Aorta (tissue), 5 donors: Measurements from ENCODE around the gene DHRSX. TPM values are rescaled to one million over a fixed set of nuclear protein-coding genes. Genes with fewer than 3 reads are reported as not detected.
A peak's percentile ranks its signal among the peaks of the same experiment; 100 is the strongest.
"Not testable (repeated sequence)": the region's sequence is repeated elsewhere in the genome, so short reads cannot be mapped to it uniquely, and the experiment has no call there.

Experiments used
- ATAC-seq: fragments of 200-7000 bp; cut with Tn5 transposase; one replicate; pipeline ENCODE4 v1.9.1; 2022; ENCODE audit warnings: moderate library complexity; ENCODE audit not compliant: low FRiP score
- DNase-seq, 2 donors: peaks; one replicate each; pipeline ENCODE4 v3.0.0-alpha.2; 2020
- H3K27ac ChIP-seq, 2 donors: one replicate each; pipeline ENCODE4 v1.5.1; 2013; ENCODE audit warnings: low read length in 2 of 2, mild to moderate bottlenecking in 2 of 2, moderate library complexity in 2 of 2, control low read depth in 1 of 2, inconsistent platforms in 1 of 2, low read depth in 1 of 2
- H3K27me3 ChIP-seq, 2 donors: one replicate each; pipeline ENCODE4 v1.6.1; 2013; ENCODE audit warnings: control low read depth in 1 of 2, low read length in 1 of 2, mild to moderate bottlenecking in 1 of 2, moderate library complexity in 1 of 2; ENCODE audit not compliant: insufficient read depth in 2 of 2, control insufficient read depth in 1 of 2
- H3K36me3 ChIP-seq, 2 donors: one replicate each; pipeline ENCODE4 v1.6.1; 2013; ENCODE audit warnings: control low read depth in 1 of 2, low read length in 1 of 2, mild to moderate bottlenecking in 1 of 2; ENCODE audit not compliant: insufficient read depth in 2 of 2, control insufficient read depth in 1 of 2
- H3K4me1 ChIP-seq, 2 donors: one replicate each; pipeline ENCODE4 v1.6.1; 2013; ENCODE audit warnings: low read length in 2 of 2, control low read depth in 1 of 2, mild to moderate bottlenecking in 1 of 2, moderate library complexity in 1 of 2; ENCODE audit not compliant: insufficient read depth in 2 of 2, control insufficient read depth in 1 of 2
- H3K4me3 ChIP-seq, 2 donors: one replicate each; pipeline ENCODE4 v1.5.1; 2013; ENCODE audit warnings: low read length in 2 of 2, control low read depth in 1 of 2, mild to moderate bottlenecking in 1 of 2
- H3K9me3 ChIP-seq: one replicate; pipeline ENCODE4 v1.6.1; 2013; ENCODE audit warnings: mild to moderate bottlenecking, low read length; ENCODE audit not compliant: control insufficient read depth
- WGBS, 2 donors: extraction: QIAGEN DNeasy Blood & Tissue Kit; methylation state at CpG; one replicate each; pipeline ENCODE4 v1.1.7; 2013; 5-methylcytosine and 5-hydroxymethylcytosine counted together
- intact Hi-C, 2 donors: fragments of 100-400 bp; cut with DNase I; formaldehyde crosslinking; loops; one replicate each; pipeline versions ENCODE4 v1.14.2 to v1.15.0; 2022
- polyA plus RNA-seq, 2 donors: library from polyadenylated mRNA; stranded (reverse); fragments of 200-250 nt; gene quantifications; one replicate each; pipeline ENCODE4 v1.2.3, GENCODE V29; 2013
- total RNA-seq, 2 donors: library from RNA; stranded (reverse); fragmentation: NEBNext Ultra II Directional; extraction: Animal tissue kit (Norgen Biotek cat#: 25700); gene quantifications; one replicate each; pipeline ENCODE4 v1.2.1, GENCODE V29; 2021
- donor health status: healthy with polysubstance abuse.
- donor health status: Bipolar disorder and iron deficiency.
- donor health status: DM: no; HTN: no; CAD: no.
- donor health status: DM: no; HTN: no; CAD: no.
- donor health status: DM: yes; HTN: yes; CAD: no.

Gene DHRSX
- total and polyA plus RNA-seq, 4 donors = 6.0 to 21.8 (median 11.7) TPM

DNA sequence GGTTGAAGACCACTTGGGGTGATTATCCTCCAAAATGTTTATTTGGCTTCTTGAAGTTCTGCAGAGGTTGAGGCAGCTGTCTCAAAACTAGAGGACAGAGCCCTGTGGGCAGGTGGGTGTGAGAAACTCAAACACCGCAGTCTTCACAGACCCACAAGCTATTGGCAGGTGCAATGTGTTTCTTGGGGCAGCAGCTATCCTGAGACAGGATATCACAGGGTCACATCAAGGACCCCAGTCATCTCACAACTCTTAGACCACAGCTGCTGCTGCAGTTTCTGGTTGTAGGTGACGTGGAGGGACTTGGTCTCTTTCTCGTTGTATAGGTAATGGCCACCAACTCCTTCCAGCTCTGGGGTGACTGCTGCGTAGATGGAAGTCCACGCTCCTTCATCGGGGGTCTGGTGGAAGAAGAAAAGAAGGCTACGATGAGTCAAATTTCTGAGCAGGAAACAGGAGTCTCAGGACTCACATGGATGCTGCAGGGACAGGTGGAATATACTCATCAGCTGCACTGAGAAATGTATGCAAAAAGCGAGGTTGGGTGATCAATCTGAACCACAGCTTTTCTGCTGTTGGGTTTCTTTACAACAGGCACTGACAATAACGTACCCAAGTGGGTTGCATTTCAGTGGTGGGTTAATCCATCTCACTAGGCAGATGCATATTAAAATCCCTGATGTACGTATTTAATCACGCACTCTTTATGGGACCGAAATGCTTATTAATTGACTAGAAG lies 279.8 kb downstream of the DHRSX start:
- no peaks in the 10 kb centered on the region for H3K27me3 ChIP-seq
- H3K36me3 ChIP-seq = peaks cover 6 to 8% of the 10 kb centered on the region in 2 donors
- DNase-seq (peak in 1 of 2 donors; percentile 19), ATAC-seq (no peak)
- 92 to 98% methylated on average over 12 of the region's 12 CpGs for WGBS, 2 donors
- intact Hi-C loops = no loop called here
- H3K27ac ChIP-seq = no peak overlapping the region
- H3K9me3 ChIP-seq = peaks cover 13% of the 10 kb centered on the region
- no peak overlapping the region for H3K4me3 ChIP-seq
- no peaks in the 10 kb centered on the region for H3K4me1 ChIP-seq

DNA sequence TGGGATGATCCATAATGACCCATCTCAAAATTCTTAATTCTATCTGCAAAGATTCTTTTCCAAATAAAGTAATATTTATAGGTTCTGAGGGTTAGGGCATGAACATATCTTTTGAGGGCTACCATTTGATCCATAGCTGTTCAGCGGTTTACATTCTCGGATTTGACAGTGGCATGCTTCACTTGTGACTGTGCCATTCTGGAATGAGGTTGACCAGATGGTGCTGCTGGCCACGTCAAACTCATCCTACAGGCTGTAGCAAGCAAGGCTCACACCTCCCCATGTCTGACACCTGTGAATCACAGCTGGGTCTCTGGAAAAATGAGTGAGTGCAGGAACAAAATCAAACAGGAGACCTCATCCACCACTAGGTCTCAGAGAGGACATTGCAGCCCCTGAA lies 280.5 kb downstream of the DHRSX start:
- DNase-seq (no peak), ATAC-seq (no peak)
- Histone ChIP-seq H3K27ac (no peak overlapping the region), H3K9me3 (peaks cover 13% of the 10 kb centered on the region), H3K4me3 (no peak overlapping the region), H3K4me1 (no peaks in the 10 kb centered on the region), H3K27me3 (no peaks in the 10 kb centered on the region), H3K36me3 (peaks cover 6 to 8% of the 10 kb centered on the region in 2 donors)
- 96 to 98% methylated on average over 3 of the region's 3 CpGs for WGBS, 2 donors
- intact Hi-C loops = no loop called here

DNA sequence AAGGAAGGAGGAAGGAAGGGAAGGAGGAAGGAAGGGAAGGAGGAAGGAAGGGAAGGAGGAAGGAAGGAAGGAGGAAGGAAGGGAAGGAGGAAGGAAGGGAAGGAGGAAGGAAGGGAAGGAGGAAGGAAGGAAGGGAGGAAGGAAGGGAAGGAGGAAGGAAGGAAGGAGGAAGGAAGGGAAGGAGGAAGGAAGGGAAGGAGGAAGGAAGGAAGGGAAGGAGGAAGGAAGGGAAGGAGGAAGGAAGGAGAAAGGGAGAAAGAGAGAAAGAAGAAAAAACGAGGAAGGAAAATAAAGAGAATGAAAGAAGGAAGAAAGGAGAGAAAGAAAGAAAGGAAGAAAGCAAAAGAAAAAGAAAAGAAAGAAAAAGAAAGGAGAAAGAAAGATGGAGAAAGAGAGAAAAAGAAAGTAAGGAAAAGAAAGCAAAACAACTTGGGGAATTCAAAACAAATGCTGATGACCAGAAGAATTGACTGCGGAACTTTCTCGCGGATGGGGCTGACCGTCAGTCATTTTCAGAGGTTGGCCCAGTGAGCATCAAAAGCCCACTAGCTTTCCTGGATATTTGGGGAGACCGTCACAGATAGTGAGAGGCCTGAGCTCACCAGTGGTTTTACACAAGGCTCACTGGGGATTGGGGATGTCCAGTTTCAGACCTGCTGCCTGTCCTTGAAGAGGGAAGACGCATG lies 286.5 kb downstream of the DHRSX start:
- H3K27ac ChIP-seq, H3K27me3 ChIP-seq, DNase-seq, ATAC-seq, H3K36me3 ChIP-seq, intact Hi-C loops, H3K9me3 ChIP-seq, H3K4me3 ChIP-seq, H3K4me1 ChIP-seq: not testable (repeated sequence)
- 94 to 96% methylated on average over 7 of the region's 7 CpGs for WGBS, 2 donors

DNA sequence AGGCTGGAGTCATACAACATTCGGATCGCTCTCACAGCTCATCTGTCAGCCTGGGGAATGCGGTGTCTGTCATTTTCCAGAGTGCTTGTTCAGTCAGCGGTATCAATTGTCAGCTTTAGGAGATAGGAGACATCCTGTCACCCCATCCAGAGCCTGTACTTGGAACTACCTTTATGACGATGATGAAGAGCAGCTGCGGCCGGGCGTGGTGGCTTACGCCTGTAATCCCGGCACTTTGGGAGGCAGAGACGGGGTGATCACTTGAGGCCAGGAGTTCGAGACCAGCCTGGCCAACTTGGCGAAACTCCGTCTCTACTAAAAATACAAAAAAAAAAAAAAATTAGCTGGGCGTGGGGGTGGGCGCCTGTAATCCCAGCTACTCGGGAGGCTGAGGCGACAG lies 289.1 kb downstream of the DHRSX start:
- H3K9me3 ChIP-seq, ATAC-seq, H3K36me3 ChIP-seq, H3K4me1 ChIP-seq, H3K4me3 ChIP-seq, intact Hi-C loops, H3K27me3 ChIP-seq, DNase-seq, H3K27ac ChIP-seq: not testable (repeated sequence)
- WGBS, 2 donors = 87 to 92% methylated on average over 18 of the region's 18 CpGs

DNA sequence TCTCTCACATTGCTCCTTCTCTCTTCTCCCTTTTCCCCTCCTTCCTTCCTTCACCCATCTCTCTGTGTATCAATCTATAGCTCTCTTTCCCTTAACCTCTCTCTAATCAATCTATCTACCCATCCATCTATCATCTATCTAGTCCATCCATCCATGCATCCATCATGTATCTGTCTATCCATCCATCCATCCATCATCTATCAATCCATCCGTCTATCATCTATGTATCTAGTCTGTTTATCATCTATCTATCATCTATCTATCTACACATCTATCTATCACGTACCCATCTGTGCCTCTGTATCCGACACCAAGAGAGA lies 307.5 kb downstream of the DHRSX start:
- no peak for ATAC-seq
- Histone ChIP-seq H3K36me3 (no peaks in the 10 kb centered on the region), H3K9me3 (no peaks in the 10 kb centered on the region), H3K27ac (no peak overlapping the region), H3K27me3 (no peaks in the 10 kb centered on the region), H3K4me3 (no peak overlapping the region), H3K4me1 (no peaks in the 10 kb centered on the region)
- intact Hi-C loops = no loop called here
- WGBS, 2 donors = 92 to 95% methylated on average over 3 of the region's 3 CpGs
- DNase-seq = no peak

DNA sequence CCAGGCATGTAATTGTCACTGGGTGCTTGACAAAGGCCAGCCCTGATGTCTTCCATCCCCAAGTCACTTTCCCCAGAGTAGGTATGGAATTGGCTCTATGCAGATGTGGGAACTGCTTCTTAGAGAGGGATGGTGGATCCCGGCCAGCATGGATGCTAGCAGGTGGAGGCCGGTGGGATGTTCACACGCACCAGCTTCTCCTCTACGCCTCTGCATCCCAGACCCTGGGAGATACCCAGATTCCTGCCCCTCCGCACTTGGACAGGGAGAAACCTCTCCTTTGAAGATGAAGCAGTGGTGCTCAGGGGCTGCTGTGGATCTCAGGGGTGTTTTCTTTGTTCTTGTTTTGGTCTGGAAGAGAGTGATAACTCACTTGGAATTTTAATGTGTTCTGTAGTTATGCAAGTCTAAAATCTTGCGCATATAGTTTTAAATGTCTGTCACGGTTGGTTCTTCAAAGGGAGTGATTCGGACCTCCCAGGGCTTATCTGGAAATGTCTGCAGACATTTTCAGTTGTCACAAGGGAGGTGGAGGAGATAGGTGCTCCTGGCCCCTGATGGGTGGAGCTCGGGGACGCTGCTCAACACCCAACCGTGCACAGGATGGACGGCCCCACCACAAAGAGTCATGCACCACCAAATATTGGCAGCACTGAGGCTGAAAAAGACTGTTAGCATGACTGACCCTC lies 308.0 kb downstream of the DHRSX start:
- Histone ChIP-seq H3K9me3 (no peaks in the 10 kb centered on the region), H3K36me3 (no peaks in the 10 kb centered on the region), H3K27me3 (no peaks in the 10 kb centered on the region), H3K27ac (no peak overlapping the region), H3K4me3 (no peak overlapping the region), H3K4me1 (no peaks in the 10 kb centered on the region)
- no peak for ATAC-seq
- WGBS, 2 donors = 60 to 67% methylated on average over 12 of the region's 12 CpGs
- DNase-seq = no peak
- intact Hi-C loops = no loop called here

DNA sequence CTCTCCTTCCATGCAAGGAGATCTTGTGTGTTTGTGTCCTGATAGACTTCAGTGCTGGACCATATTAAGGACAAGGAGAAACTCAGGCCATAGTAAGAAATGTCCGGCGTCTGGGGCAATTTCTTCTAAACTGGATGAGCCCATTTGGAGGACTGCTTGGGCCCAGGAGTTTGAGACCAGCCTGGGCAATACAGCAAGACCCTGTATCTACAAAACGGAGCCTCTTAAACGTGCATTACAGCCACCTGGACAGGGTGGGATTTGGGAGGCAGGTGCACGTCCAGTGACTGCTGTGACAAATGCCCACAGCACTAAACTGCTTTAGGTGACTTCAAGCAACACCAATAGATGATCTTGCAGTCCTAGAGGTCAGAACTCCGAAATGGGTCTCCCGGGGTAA lies 311.9 kb downstream of the DHRSX start:
- WGBS, 2 donors = 79 to 83% methylated on average over 7 of the region's 7 CpGs
- Histone ChIP-seq H3K27ac (no peak overlapping the region), H3K9me3 (peaks cover 1% of the 10 kb centered on the region), H3K36me3 (no peaks in the 10 kb centered on the region), H3K4me3 (no peak overlapping the region), H3K4me1 (no peaks in the 10 kb centered on the region), H3K27me3 (no peaks in the 10 kb centered on the region)
- no peak for ATAC-seq
- intact Hi-C loops = no loop called here
- DNase-seq = no peak

DNA sequence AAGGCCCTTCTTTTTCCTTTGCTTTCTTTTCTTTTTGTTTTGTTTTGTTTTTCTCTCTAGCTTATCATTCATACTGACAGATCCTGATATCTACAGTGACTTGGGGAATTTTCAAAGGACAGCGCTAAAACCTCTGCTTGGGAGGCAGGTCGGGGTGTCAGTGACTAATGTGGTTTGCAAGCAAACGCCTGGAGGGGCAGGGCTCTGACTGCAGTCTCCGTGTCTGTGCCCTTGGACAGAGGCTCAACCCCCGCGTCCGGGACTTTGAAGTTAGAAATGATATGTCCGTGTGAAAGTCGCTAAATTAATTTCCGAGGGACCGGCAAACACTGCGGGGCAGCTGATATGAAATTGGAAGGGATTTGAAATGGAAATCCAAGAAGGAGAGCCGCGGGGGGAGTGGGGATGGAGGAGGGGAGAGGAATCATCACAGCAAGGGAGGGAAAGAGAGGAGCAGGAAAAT lies 312.4 kb downstream of the DHRSX start:
- no peaks in the 10 kb centered on the region for H3K27me3 ChIP-seq
- H3K4me1 ChIP-seq = no peaks in the 10 kb centered on the region
- DNase-seq (no peak), ATAC-seq (no peak)
- no peaks in the 10 kb centered on the region for H3K36me3 ChIP-seq
- 14 to 25% methylated on average over 14 of the region's 14 CpGs for WGBS, 2 donors
- H3K4me3 ChIP-seq = no peak overlapping the region
- intact Hi-C loops = no loop called here
- peaks cover 1% of the 10 kb centered on the region for H3K9me3 ChIP-seq
- no peak overlapping the region for H3K27ac ChIP-seq
